NB4 (cell line): ENCODE results near the gene FRA10AC1.

Experiments used
- CTCF ChIP-seq: IDR thresholded peaks from one replicate; pipeline ENCODE4 v1.5.1; 2012; ENCODE audit warnings: low read depth, low read length
- MAX ChIP-seq: IDR thresholded peaks from 2 replicates; pipeline ENCODE4 v1.6.1; 2011; ENCODE audit warnings: low read depth, low read length
- POLR2A ChIP-seq: IDR thresholded peaks from 2 replicates; pipeline ENCODE4 v1.6.1; 2011; ENCODE audit warnings: mild to moderate bottlenecking; ENCODE audit not compliant: insufficient read length; ENCODE audit errors: extremely low read depth

- TF ChIP-seq CTCF (no peak), POLR2A (no peak), MAX (no peak)
Observed at GRCh38 chr10:93716766-93717165, 14.4 kb upstream of the FRA10AC1 start.
